LNCaP clone FGC (cell line): ENCODE measurements around the gene RFC3.

Experiments
- DNase-seq: peaks from one replicate; pipeline ENCODE4 v3.0.0-alpha.2; 2011; ENCODE audit warnings: low read depth
- H3K4me3 ChIP-seq: 2 replicates; pipeline ENCODE4 v1.5.1; 2011; ENCODE audit warnings: mild to moderate bottlenecking, low read depth, low read length, control low read depth
- TF ChIP-seq, protein P1 (sequence below): IDR thresholded peaks from 2 replicates; pipeline ENCODE4 v1.5.1; 2012; ENCODE audit warnings: mild to moderate bottlenecking; ENCODE audit not compliant: control insufficient read depth, insufficient read depth; ENCODE audit errors: extremely low read depth

Gene RFC3

DNA sequence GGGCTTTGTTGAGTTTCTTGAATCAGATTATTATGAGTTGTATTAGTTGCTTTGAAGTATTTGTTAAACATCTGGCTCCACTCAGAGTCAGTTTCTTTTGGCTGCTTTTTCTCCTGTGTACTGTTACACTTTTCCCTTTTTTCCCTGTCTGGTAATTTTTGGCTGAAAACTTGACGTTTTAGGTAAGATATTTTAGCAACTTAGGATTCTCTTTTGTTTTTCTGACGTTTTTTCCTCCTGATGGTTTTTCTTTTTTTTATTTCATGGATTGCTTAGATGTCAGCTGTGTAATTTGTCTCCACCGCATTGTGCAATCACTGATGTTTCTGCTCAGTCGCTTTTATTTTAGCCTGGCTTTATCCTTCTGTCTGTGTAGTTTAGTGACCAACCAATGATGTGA is 20.7 kb downstream of the RFC3 start:
- TF ChIP-seq, protein P1, sequence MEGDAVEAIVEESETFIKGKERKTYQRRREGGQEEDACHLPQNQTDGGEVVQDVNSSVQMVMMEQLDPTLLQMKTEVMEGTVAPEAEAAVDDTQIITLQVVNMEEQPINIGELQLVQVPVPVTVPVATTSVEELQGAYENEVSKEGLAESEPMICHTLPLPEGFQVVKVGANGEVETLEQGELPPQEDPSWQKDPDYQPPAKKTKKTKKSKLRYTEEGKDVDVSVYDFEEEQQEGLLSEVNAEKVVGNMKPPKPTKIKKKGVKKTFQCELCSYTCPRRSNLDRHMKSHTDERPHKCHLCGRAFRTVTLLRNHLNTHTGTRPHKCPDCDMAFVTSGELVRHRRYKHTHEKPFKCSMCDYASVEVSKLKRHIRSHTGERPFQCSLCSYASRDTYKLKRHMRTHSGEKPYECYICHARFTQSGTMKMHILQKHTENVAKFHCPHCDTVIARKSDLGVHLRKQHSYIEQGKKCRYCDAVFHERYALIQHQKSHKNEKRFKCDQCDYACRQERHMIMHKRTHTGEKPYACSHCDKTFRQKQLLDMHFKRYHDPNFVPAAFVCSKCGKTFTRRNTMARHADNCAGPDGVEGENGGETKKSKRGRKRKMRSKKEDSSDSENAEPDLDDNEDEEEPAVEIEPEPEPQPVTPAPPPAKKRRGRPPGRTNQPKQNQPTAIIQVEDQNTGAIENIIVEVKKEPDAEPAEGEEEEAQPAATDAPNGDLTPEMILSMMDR: no peak
- no peak overlapping the region for H3K4me3 ChIP-seq
- DNase-seq: no peak

DNA sequence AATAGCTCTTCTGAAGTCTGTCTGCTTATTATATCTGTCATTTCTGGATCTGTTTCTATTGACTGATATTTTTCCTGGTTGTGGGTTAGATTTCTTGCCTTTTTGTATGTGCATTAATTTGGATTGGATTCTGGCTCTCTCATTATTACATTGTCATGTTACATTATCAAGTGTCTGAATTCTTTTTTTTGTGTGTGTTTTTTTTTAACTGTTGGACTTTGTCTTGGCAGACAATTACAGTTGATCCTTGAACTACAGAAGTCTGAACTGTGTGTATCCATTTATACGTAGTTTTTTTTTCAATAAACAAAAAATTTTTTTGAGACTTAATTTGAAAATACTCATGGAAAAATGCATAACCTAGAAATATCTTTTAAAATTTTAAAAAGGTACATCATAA is 22.5 kb downstream of the RFC3 start:
- no peak overlapping the region for H3K4me3 ChIP-seq
- TF ChIP-seq, protein P1: no peak
- DNase-seq: no peak

DNA sequence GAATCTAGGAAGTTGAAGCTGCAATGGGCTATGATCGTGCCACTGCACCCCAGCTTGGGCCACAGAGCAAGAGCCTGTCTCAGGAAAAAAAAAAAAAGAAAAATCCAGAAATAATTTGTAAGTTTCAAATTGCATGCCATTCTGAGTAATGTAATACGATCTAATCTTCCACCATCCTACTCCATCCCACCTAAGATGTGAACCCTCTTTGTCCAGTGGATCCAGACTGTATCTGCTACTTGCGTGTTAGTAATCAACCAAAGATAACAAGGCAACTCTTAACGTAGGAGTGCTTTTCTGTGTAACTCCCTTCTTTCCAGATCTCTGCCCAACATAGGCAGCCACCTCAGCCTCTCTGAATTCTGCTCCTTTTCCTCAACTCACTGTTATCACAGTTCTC is 24.3 kb downstream of the RFC3 start:
- no peak for DNase-seq
- H3K4me3 ChIP-seq: no peak overlapping the region
- TF ChIP-seq, protein P1: no peak

DNA sequence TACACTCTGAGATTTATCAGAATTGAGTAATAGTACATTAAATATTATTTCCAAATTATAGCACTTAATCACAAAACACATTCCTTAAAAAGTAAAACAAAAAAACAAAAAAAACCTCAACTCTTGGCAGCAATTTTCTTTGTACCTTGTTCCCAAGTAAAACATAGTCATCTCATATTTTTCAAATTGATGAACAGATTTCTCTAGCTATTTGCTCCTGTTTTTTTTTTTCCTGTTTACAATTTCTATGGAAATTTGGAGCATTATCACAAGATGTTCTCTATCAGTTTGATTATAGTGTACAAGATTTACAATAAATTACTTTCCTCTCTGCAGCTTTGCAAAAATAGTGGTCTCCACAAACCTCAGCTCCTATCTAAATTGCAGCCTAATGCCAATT is 25.0 kb downstream of the RFC3 start:
- TF ChIP-seq, protein P1: no peak

DNA sequence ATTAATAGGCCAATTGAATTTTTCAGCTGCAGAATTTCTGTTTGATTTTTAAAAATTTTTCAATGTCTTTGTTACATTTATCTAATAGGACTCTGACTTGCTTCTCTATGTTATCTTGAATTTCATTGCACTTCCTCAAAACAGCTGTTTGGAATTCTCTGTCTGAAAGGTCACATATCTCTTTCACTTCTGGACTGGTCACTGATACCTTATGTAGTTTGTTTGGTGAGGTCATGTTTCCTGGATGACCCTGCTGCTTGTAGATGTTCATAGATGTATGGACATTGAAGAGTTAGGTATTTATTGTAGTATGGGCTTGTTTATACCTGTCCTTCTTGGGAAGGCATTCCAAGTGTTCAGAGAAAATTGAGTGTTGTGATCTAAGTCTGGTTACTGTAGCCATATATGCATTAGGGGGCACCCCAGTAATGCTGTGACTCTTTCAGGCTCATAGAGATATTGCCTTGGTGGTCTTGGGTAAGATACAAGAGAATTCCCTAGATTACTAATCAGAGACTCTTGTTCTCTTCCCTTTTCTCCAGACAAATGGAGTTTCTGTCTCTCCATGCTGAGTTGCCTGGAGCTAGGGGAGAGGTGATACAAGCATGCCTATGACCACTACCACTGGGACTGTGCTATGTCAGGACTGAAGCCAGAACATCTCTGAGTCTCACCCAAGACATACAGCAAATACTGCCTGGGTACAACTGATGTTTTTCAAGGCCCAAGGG is 27.8 kb downstream of the RFC3 start:
- TF ChIP-seq, protein P1: no peak
- H3K4me3 ChIP-seq: no peak overlapping the region
- DNase-seq: no peak

More for the DNA sequence above, 25.0 kb downstream of the RFC3 start:
- no peak for DNase-seq
- no peak overlapping the region for H3K4me3 ChIP-seq

DNA sequence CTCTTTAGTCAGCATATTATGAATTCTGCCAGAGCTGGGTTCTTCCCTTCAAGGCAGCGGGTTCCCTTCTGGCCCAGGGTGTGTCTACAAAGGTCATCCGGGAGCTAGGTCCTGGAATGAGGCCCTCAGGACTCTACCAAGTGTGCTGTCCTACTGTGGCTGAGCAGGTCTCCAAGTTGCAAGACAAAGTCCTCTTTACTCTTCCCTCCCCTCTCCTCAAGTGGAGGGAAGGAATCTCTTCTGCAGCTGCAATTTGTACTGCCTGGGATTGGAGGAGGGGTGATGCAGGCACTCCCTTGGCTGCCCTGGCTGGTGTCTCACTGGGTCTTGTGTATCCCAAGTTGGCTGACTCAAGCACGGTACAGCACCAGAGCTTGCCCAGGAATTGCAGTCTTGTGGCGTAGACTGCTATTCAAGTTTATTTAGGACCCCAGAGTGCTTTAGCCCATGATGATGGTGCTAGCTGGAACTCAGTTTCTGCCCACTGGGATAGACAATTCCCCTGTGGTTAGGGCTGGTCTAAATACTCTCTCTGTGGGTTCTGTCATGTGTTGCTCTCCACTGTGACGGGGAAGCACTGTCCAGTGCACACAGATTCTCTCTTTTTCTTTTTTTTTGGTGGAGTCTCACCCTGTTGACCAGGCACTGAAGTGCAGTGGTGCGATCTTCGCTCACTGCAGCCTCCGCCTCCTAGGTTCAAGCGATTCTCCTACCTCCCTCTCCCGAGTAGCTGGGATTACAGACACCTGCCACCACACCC is 28.5 kb downstream of the RFC3 start:
- H3K4me3 ChIP-seq: no peak overlapping the region
- no peak for DNase-seq
- TF ChIP-seq, protein P1: no peak
